Measurements from ENCODE around the gene IGFBP4.

Gene IGFBP4

GRCh38 chr17:40456396-40456951 lies 13.2 kb downstream of the IGFBP4 start:
- no peak for DNase-seq (ENCODE audit: low read depth)

- DNase-seq (ENCODE audit: low read depth): no peak
These were observed 14.1 kb downstream of the IGFBP4 start for GRCh38 chr17:40457369-40457768.

- DNase-seq (ENCODE audit: low read depth): peak; percentile 92
These were observed 14.9 kb downstream of the IGFBP4 start for GRCh38 chr17:40457964-40458791.

GRCh38 chr17:40458851-40459482 lies 15.7 kb downstream of the IGFBP4 start:
- DNase-seq (ENCODE audit: low read depth): no peak

- no peak for DNase-seq (ENCODE audit: low read depth)
These were observed 16.7 kb downstream of the IGFBP4 start for GRCh38 chr17:40459636-40460603.

GRCh38 chr17:40460604-40460967 lies 17.3 kb downstream of the IGFBP4 start:
- no peak for DNase-seq (ENCODE audit: low read depth)

GRCh38 chr17:40460968-40461731 lies 17.9 kb downstream of the IGFBP4 start:
- DNase-seq (ENCODE audit: low read depth): no peak

GRCh38 chr17:40461732-40462342 lies 18.6 kb downstream of the IGFBP4 start:
- DNase-seq (ENCODE audit: low read depth): no peak

GRCh38 chr17:40462343-40463121 lies 19.3 kb downstream of the IGFBP4 start:
- DNase-seq (ENCODE audit: low read depth): no peak

GRCh38 chr17:40463122-40463550 lies 19.9 kb downstream of the IGFBP4 start:
- no peak for DNase-seq (ENCODE audit: low read depth)

- no peak for DNase-seq (ENCODE audit: low read depth)
These were observed 21.2 kb downstream of the IGFBP4 start for GRCh38 chr17:40464392-40464855.

- no peak for DNase-seq (ENCODE audit: low read depth)
These were observed 23.2 kb downstream of the IGFBP4 start for GRCh38 chr17:40466298-40466971.

- no peak for DNase-seq (ENCODE audit: low read depth)
These were observed 24.1 kb downstream of the IGFBP4 start for GRCh38 chr17:40467281-40467867.

GRCh38 chr17:40468560-40468959 lies 25.3 kb downstream of the IGFBP4 start:
- DNase-seq (ENCODE audit: low read depth): no peak

GRCh38 chr17:40469805-40470675 lies 26.8 kb downstream of the IGFBP4 start:
- no peak for DNase-seq (ENCODE audit: low read depth)

GRCh38 chr17:40470932-40471828 lies 27.9 kb downstream of the IGFBP4 start:
- no peak for DNase-seq (ENCODE audit: low read depth)
